ENCODE measurements around the gene GNAI2.
"Not testable (repeated sequence)": the region's sequence is repeated elsewhere in the genome, so short reads cannot be mapped to it uniquely, and the experiment has no call there.

Gene GNAI2

GRCh38 chr3:50246517-50246954 is 10.5 kb downstream of the GNAI2 start:
- DNase-seq = peak; percentile 66

- DNase-seq = no peak
Observed at GRCh38 chr3:50248387-50248786, 12.4 kb downstream of the GNAI2 start.

- no peak for DNase-seq
Observed at GRCh38 chr3:50249457-50249856, 13.5 kb downstream of the GNAI2 start.

- DNase-seq = no peak
Observed at GRCh38 chr3:50250514-50250913, 14.5 kb downstream of the GNAI2 start.

- no peak for DNase-seq
Observed at GRCh38 chr3:50251220-50251619, 15.2 kb downstream of the GNAI2 start.

- no peak for DNase-seq
Observed at GRCh38 chr3:50254577-50255250, 18.7 kb downstream of the GNAI2 start.

- DNase-seq = no peak
Observed at GRCh38 chr3:50255251-50255615, 19.2 kb downstream of the GNAI2 start.

GRCh38 chr3:50256978-50257890 is 21.2 kb downstream of the GNAI2 start:
- no peak for DNase-seq

GRCh38 chr3:50258029-50258680 is 22.2 kb downstream of the GNAI2 start:
- no peak for DNase-seq

GRCh38 chr3:50258979-50259378 is 23.0 kb downstream of the GNAI2 start:
- no peak for DNase-seq

- no peak for DNase-seq
Observed at GRCh38 chr3:50259432-50260026, 23.5 kb downstream of the GNAI2 start.

- DNase-seq = peak; percentile 78
Observed at GRCh38 chr3:50260027-50260941, 24.3 kb downstream of the GNAI2 start.

GRCh38 chr3:50260942-50261441 is 25.0 kb downstream of the GNAI2 start:
- DNase-seq = no peak

- DNase-seq = no peak
Observed at GRCh38 chr3:50261505-50261904, 25.5 kb downstream of the GNAI2 start.

- not testable (repeated sequence) for DNase-seq
Observed at GRCh38 chr3:50262200-50262599, 26.2 kb downstream of the GNAI2 start.

- no peak for DNase-seq
Observed at GRCh38 chr3:50262778-50263177, 26.8 kb downstream of the GNAI2 start.

GRCh38 chr3:50263478-50264382 is 27.7 kb downstream of the GNAI2 start:
- no peak for DNase-seq

GRCh38 chr3:50264383-50264963 is 28.5 kb downstream of the GNAI2 start:
- DNase-seq = no peak

- no peak for DNase-seq
Observed at GRCh38 chr3:50264964-50265485, 29.0 kb downstream of the GNAI2 start.

- DNase-seq = no peak
Observed at GRCh38 chr3:50265571-50265970, 29.6 kb downstream of the GNAI2 start.
